ENCODE data around the gene PTPRG. TPM values are rescaled to one million over a fixed set of nuclear protein-coding genes. Genes with fewer than 3 reads are reported as not detected.

Gene PTPRG
- total and polyA plus RNA-seq, 10 of the 15 experiments (the other 5 are each of a cell fraction or from before 2014, with no cell fraction given): 0.29 to 20.7 (median 1.4) TPM

GRCh38 chr3:61928776-61929314 lies 367.5 kb downstream of the PTPRG start:
- BruUV-seq (replicated peaks): no TSS peak
- no peaks in the 10 kb centered on the region for H3K79me2 ChIP-seq (ENCODE audit: control insufficient read depth, insufficient read depth, low read length)
- ChIA-PET RAD21 (ENCODE audit: unreplicated experiment) (interaction anchor here (1.5 to 2.5 kb wide), 5 partner anchors 12 to 364 kb away, joined by 4 to 8 read pairs (median 6); no protein-coding TSS in a partner anchor), CTCF (interaction anchor here (0.7 to 3.4 kb wide), 6 partner anchors 9 to 123 kb away, joined by 3 to 32 read pairs (median 7); no protein-coding TSS in a partner anchor), POLR2A (interaction anchor here (1.0 kb wide), 1 partner anchor 9 kb away, joined by 4 read pairs; no protein-coding TSS in a partner anchor), SMC1A (ENCODE audit: uncharacterized antibody, unreplicated experiment) (interaction anchor here (1.0 to 2.4 kb wide), 7 partner anchors 7 to 361 kb away, joined by 3 to 14 read pairs (median 8); no protein-coding TSS in a partner anchor)
- H3K27ac ChIP-seq (ENCODE audit: control insufficient read depth, insufficient read depth): no peak overlapping the region
- intact Hi-C loops (cut with micrococcal nuclease; ENCODE audit: unreplicated experiment): no loop called here
- DNase-seq (ENCODE audit: low read depth, low spot score) (no peak), ATAC-seq (no peak), FAIRE-seq (no peak)
- H3K9me3 ChIP-seq (replicated peaks; ENCODE audit: control insufficient read depth, insufficient read depth, low read length): no peaks in the 10 kb centered on the region
- no peak overlapping the region for H3K4me3 ChIP-seq
- WGBS (ENCODE audit: insufficient coverage, insufficient replicate concordance, low lambda C conversion rate, missing lambda C conversion rate): 55% methylated on average over 4 of the region's 4 CpGs
- no peaks in the 10 kb centered on the region for H3K27me3 ChIP-seq (replicated peaks in 1 of 2; ENCODE audit: control insufficient read depth in 2 of 2, insufficient read depth in 2 of 2, low read length in 1 of 2)
- no peak overlapping the region for H3K4me2 ChIP-seq (ENCODE audit: control insufficient read depth, insufficient read depth)
- in situ Hi-C loops (cut with MboI): no loop called here
- H3K9ac ChIP-seq (ENCODE audit: control insufficient read depth, insufficient read depth, low read length): no peak overlapping the region
- no peaks in the 10 kb centered on the region for H3K4me1 ChIP-seq (ENCODE audit: control insufficient read depth, insufficient read depth, low read length)
- H2AFZ ChIP-seq (ENCODE audit: control insufficient read depth, low read depth, low read length): no peak overlapping the region
- H3K36me3 ChIP-seq (ENCODE audit: control insufficient read depth in 2 of 2, insufficient read depth in 2 of 2, low read length in 1 of 2): no peaks in the 10 kb centered on the region
- no peaks in the 10 kb centered on the region for H4K20me1 ChIP-seq (ENCODE audit: control insufficient read depth, insufficient read depth)
- TF ChIP-seq IRF4 (IDR thresholded peaks at IDR 0.05; ENCODE audit: low read depth, low read length): no peak
- TF ChIP-seq CHD2 (IDR thresholded peaks at IDR 0.05; ENCODE audit: borderline replicate concordance, low read depth, low read length): no peak
- TF ChIP-seq ELK1 (IDR thresholded peaks at IDR 0.05; ENCODE audit: low read depth, low read length): no peak
- TF ChIP-seq EZH2 (IDR thresholded peaks at IDR 0.05; ENCODE audit: borderline replicate concordance, control insufficient read depth, low read depth, low read length): no peak
- no peak for TF ChIP-seq NR2F1 (conservative IDR thresholded peaks at IDR 0.05)
- no peak for TF ChIP-seq PKNOX1 (IDR thresholded peaks at IDR 0.05)
- TF ChIP-seq POLR2AphosphoS5 (IDR thresholded peaks at IDR 0.05; ENCODE audit: low read length): no peak
- no peak for TF ChIP-seq FOS (IDR thresholded peaks at IDR 0.05; ENCODE audit: borderline replicate concordance, extremely low read depth, insufficient read length)
- no peak for TF ChIP-seq TCF7 (IDR thresholded peaks at IDR 0.05; ENCODE audit: borderline replicate concordance)
- no peak for TF ChIP-seq TCF12 (IDR thresholded peaks at IDR 0.05; ENCODE audit: low read depth, low read length)
- TF ChIP-seq POLR2AphosphoS2 (IDR thresholded peaks at IDR 0.05; ENCODE audit: low read depth, low read length): no peak
- TF ChIP-seq ZNF24 (IDR thresholded peaks at IDR 0.05): no peak
- TF ChIP-seq ZNF207 (IDR thresholded peaks at IDR 0.05; ENCODE audit: borderline replicate concordance): no peak
- TF ChIP-seq IKZF1 (conservative IDR thresholded peaks at IDR 0.05): no peak
- TF ChIP-seq MEF2B (IDR thresholded peaks at IDR 0.05; ENCODE audit: partially characterized antibody, poor library complexity, severe bottlenecking): no peak
- TF ChIP-seq, protein P1, sequence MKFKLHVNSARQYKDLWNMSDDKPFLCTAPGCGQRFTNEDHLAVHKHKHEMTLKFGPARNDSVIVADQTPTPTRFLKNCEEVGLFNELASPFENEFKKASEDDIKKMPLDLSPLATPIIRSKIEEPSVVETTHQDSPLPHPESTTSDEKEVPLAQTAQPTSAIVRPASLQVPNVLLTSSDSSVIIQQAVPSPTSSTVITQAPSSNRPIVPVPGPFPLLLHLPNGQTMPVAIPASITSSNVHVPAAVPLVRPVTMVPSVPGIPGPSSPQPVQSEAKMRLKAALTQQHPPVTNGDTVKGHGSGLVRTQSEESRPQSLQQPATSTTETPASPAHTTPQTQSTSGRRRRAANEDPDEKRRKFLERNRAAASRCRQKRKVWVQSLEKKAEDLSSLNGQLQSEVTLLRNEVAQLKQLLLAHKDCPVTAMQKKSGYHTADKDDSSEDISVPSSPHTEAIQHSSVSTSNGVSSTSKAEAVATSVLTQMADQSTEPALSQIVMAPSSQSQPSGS (IDR thresholded peaks at IDR 0.05; ENCODE audit: low read length): no peak
- TF ChIP-seq USF1 (IDR thresholded peaks at IDR 0.05; ENCODE audit: borderline replicate concordance, extremely low read length, insufficient read depth, low read depth, low read length): no peak
